ENCODE data around the gene PTPN1.

The PTPN1 gene

DNA sequence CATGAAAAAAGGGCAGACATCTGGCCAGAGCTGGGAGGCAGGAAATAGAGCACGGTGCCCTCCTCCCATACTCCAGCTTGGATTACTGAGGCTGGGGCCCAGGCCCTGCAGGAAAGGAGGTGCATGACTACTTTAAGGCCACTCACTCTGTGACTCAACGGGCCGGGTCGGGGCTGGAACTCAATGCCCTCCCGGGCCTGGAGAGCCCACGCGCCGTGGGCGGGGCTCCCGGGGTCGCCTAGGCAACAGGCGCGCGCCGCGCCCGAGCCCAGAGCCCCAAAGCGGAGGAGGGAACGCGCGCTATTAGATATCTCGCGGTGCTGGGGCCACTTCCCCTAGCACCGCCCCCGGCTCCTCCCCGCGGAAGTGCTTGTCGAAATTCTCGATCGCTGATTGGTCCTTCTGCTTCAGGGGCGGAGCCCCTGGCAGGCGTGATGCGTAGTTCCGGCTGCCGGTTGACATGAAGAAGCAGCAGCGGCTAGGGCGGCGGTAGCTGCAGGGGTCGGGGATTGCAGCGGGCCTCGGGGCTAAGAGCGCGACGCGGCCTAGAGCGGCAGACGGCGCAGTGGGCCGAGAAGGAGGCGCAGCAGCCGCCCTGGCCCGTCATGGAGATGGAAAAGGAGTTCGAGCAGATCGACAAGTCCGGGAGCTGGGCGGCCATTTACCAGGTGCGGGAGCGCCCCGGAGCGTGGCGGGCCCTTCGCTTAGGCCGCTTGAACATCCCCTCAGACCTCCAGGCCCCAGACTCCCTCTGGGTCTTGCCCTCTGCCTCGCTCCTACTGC, at the start of gene PTPN1:
TSS of gene PTPN1 (plus strand) at position 461 of the 783 bp plus-strand sequence. CDS start at position 606, 145 bp downstream.
- ATAC-seq (replicated peaks) = peak; percentile 91 to 96

DNA sequence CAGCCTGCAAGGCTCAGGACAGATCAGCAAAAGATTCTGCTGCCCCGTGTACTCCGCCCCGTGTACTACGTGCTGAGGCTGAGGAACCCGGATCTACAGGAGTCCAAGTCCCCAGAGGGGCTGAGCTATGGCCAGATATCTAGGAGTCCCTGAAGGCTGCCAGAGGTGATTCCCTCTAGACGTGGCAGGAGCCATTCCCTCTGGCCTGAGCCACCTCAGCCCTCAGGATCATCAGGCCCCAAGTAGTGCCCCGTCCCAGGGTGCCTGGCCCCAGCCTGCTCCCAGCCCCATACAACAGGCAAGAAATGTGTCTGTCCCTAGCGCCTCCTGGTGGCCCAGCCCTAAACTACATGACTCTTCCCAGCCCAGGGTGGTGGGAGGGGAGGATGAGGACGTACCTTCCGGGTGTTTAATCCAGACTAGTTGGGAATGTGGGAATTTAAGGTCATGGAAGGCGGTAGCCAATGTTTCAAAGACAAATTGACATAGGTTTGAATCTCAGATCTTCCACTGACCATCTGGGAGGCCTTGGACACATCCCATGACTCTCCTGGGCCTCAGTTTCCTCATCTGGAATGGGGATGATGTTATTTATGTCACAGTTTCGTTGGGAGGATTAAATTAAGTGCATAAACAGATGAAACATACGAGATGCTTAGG, 49.4 kb upstream of the PTPN1 start:
- Mint-ChIP-seq H3K4me3 (no peak overlapping the region), H3K36me3 (peaks cover 0 to 3% of the 10 kb centered on the region in 2 donors), H3K4me1 (peaks cover 12 to 25% of the 10 kb centered on the region in 2 donors), H3K27me3 (peaks cover 18 to 40% of the 10 kb centered on the region in 2 donors), H3K9me3 (no peaks in the 10 kb centered on the region), H3K27ac (no peak overlapping the region)
- ATAC-seq (replicated peaks) (peak; percentile 83 to 84), DNase-seq (peak; percentile 67)

More for the DNA sequence above, at the start of gene PTPN1:
- H3K4me1 Mint-ChIP-seq = peaks cover 19 to 44% of the 10 kb centered on the region in 2 donors
- peak within 1 kb of the TSS; percentile 95 to 99 for H3K4me3 Mint-ChIP-seq
- H3K36me3 Mint-ChIP-seq = peaks cover 30 to 40% of the 10 kb centered on the region in 2 donors
- DNase-seq = peak; percentile 98
- peak within 1 kb of the TSS; percentile 95 for H3K27ac Mint-ChIP-seq
- peaks cover 0 to 1% of the 10 kb centered on the region in 2 donors for H3K9me3 Mint-ChIP-seq
- no peaks in the 10 kb centered on the region for H3K27me3 Mint-ChIP-seq

DNA sequence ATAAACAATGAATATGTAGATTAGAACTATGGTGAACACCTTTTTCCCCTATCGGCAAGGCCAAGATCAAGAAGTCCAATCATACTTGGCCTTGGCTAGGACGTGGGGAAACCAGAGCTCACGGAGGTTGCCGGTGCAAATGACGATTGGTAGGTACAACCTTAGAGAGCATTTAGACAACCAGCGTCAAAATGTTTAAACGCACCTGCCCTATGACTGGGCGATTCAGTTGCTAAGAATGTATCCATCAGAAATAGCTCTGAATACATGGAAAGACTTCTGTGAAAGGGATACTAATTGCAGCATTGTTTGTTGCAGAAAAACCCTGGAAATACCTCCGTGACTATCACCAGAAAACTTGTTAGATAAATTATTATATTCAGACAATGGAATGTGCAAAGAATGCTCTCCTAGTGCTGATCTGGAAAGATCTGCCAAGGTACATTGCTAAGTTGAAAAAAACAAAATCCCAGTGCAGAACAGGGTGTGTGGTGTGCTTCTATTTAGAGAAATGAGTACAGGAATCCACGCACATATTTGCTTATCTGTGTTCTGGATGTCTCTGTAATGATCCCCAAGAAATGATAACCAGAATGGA, 48.0 kb upstream of the PTPN1 start:
- ATAC-seq (replicated peaks) (no peak), DNase-seq (no peak)
- H3K36me3 Mint-ChIP-seq = no peaks in the 10 kb centered on the region
- no peak overlapping the region for H3K27ac Mint-ChIP-seq
- H3K4me1 Mint-ChIP-seq = peaks cover 7 to 15% of the 10 kb centered on the region in 2 donors
- no peaks in the 10 kb centered on the region for H3K9me3 Mint-ChIP-seq
- H3K27me3 Mint-ChIP-seq = peaks cover 12 to 31% of the 10 kb centered on the region in 2 donors
- no peak overlapping the region for H3K4me3 Mint-ChIP-seq

GRCh38 chr20:50464026-50464724, 46.0 kb upstream of the PTPN1 start:
- Mint-ChIP-seq H3K4me1 (peaks cover 10 to 15% of the 10 kb centered on the region in 2 donors), H3K27me3 (peaks cover 7 to 24% of the 10 kb centered on the region in 2 donors), H3K27ac (no peak overlapping the region), H3K4me3 (peak overlapping the region in 1 of 2 donors; percentile 28), H3K36me3 (no peaks in the 10 kb centered on the region), H3K9me3 (no peaks in the 10 kb centered on the region)
- DNase-seq (peak; percentile 49), ATAC-seq (replicated peaks) (peak; percentile 83 to 85)

- Mint-ChIP-seq H3K9me3 (no peaks in the 10 kb centered on the region), H3K36me3 (no peaks in the 10 kb centered on the region), H3K4me3 (no peak overlapping the region), H3K4me1 (peaks cover 10 to 15% of the 10 kb centered on the region in 2 donors), H3K27me3 (peaks cover 3 to 16% of the 10 kb centered on the region in 2 donors), H3K27ac (no peak overlapping the region)
- DNase-seq = no peak
- ATAC-seq (replicated peaks) = peak in 1 of 2 donors; percentile 39
These were observed 45.2 kb upstream of the PTPN1 start for GRCh38 chr20:50464725-50465650.

DNA sequence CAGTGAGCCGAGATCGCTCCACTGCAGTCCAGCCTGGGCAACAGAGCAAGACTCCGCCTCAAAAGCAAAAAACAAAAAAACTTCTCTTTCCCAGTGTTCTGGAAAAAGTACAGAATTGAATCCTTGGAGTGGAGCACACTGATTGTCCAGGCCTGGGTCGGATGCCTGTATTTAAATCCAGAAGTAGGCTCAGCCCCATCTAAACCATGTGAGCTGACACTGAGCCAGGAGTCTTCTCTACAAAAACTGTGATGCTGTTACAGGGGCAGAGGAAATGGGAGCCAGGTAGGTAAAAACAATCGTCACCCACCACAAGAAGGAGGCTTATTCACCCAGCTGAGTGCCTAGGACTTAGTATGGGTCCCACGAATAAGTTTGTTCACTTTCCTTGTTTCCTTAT, 43.0 kb upstream of the PTPN1 start:
- peaks cover 3 to 6% of the 10 kb centered on the region in 2 donors for H3K27me3 Mint-ChIP-seq
- ATAC-seq (replicated peaks) (no peak), DNase-seq (no peak)
- no peak overlapping the region for H3K27ac Mint-ChIP-seq
- H3K4me3 Mint-ChIP-seq = no peak overlapping the region
- H3K4me1 Mint-ChIP-seq = peaks cover 13 to 14% of the 10 kb centered on the region in 2 donors
- peaks cover 0 to 2% of the 10 kb centered on the region in 2 donors for H3K36me3 Mint-ChIP-seq
- H3K9me3 Mint-ChIP-seq = no peaks in the 10 kb centered on the region

GRCh38 chr20:50467718-50468356, 42.3 kb upstream of the PTPN1 start:
- Mint-ChIP-seq H3K9me3 (no peaks in the 10 kb centered on the region), H3K27ac (no peak overlapping the region), H3K4me3 (no peak overlapping the region), H3K36me3 (peaks cover 0 to 2% of the 10 kb centered on the region in 2 donors), H3K27me3 (peaks cover 3 to 6% of the 10 kb centered on the region in 2 donors), H3K4me1 (peaks cover 18 to 21% of the 10 kb centered on the region in 2 donors)
- peak; percentile 41 to 51 for ATAC-seq (replicated peaks)
- DNase-seq = no peak

- ATAC-seq (replicated peaks) = no peak
- no peak for DNase-seq
- Mint-ChIP-seq H3K27me3 (peaks cover 3 to 6% of the 10 kb centered on the region in 2 donors), H3K36me3 (peaks cover 0 to 2% of the 10 kb centered on the region in 2 donors), H3K27ac (no peak overlapping the region), H3K4me3 (no peak overlapping the region), H3K9me3 (no peaks in the 10 kb centered on the region), H3K4me1 (peaks cover 23 to 26% of the 10 kb centered on the region in 2 donors)
These were observed 41.8 kb upstream of the PTPN1 start for GRCh38 chr20:50468378-50468798.

GRCh38 chr20:50469176-50469723, 40.9 kb upstream of the PTPN1 start:
- ATAC-seq (replicated peaks) = no peak
- no peak for DNase-seq
- Mint-ChIP-seq H3K4me1 (peaks cover 25 to 26% of the 10 kb centered on the region in 2 donors), H3K27me3 (peaks cover 3 to 6% of the 10 kb centered on the region in 2 donors), H3K4me3 (no peak overlapping the region), H3K36me3 (peaks cover 0 to 2% of the 10 kb centered on the region in 2 donors), H3K27ac (no peak overlapping the region), H3K9me3 (no peaks in the 10 kb centered on the region)

DNA sequence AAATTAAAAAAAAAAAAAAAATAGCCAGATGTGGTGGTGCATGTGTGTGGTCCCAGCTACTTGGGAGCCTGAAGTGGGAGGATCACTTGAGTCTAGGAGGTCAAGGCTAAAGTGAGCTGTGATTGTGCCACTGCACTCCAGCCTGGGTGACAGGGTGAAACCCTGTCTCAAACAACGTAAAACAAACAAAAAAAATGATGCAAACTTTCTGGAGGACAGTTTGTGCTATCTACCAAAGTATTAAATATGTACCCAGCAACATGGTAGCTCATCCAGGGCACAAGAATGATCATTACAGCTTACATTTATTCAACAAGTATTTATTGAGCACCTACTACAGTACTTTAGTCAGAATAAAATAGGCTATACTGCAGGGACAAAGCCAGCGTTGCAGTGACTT, 40.4 kb upstream of the PTPN1 start:
- ATAC-seq (replicated peaks) = no peak

GRCh38 chr20:50470264-50470858, 39.8 kb upstream of the PTPN1 start:
- Mint-ChIP-seq H3K27ac (no peak overlapping the region), H3K9me3 (no peaks in the 10 kb centered on the region), H3K36me3 (peaks cover 0 to 2% of the 10 kb centered on the region in 2 donors), H3K4me3 (no peak overlapping the region), H3K4me1 (peaks cover 21 to 27% of the 10 kb centered on the region in 2 donors), H3K27me3 (peaks cover 3 to 6% of the 10 kb centered on the region in 2 donors)
- DNase-seq (no peak), ATAC-seq (replicated peaks) (no peak)

More for the DNA sequence above, 40.4 kb upstream of the PTPN1 start:
- Mint-ChIP-seq H3K9me3 (no peaks in the 10 kb centered on the region), H3K36me3 (peaks cover 0 to 2% of the 10 kb centered on the region in 2 donors), H3K4me3 (no peak overlapping the region), H3K27me3 (peaks cover 3 to 6% of the 10 kb centered on the region in 2 donors), H3K27ac (no peak overlapping the region), H3K4me1 (peaks cover 23% of the 10 kb centered on the region in 2 donors)
- no peak for DNase-seq

- Mint-ChIP-seq H3K4me1 (peaks cover 24 to 35% of the 10 kb centered on the region in 2 donors), H3K9me3 (no peaks in the 10 kb centered on the region), H3K36me3 (peaks cover 0 to 2% of the 10 kb centered on the region in 2 donors), H3K27ac (no peak overlapping the region), H3K4me3 (no peak overlapping the region), H3K27me3 (peaks cover 3 to 6% of the 10 kb centered on the region in 2 donors)
- ATAC-seq (replicated peaks) = no peak
- no peak for DNase-seq
These were observed 39.0 kb upstream of the PTPN1 start for GRCh38 chr20:50471231-50471630.

All from stimulated activated naive B cell treated with anti-CD40 and anti-IgM and Interleukin-4, amounts not matched to agents 10 μg/mL and 1 μg/mL and 100 μg/mL, for 72 hours (primary cell).